ENCODE measurements around the gene ANKRD33.

DNA sequence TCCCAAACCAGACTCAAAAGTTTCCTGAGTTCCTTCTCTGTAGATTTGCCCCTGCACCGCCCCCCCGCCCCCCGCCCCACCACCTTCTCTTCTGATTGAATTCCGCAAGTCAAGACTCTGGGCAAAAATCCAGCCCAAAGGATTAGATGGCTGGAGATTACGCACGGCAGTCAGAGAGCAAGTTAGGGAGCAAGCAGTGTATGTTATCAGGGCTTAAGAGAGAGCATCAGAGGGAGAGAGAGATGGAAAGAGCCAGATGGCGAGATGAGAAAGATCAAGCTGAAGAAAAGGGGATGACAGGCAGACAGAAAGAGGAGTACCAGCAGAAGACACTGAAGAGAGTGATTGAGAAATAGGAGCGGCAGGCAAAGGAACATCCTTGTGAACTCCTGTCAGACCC is 13.9 kb upstream of the ANKRD33 start:
- TF ChIP-seq EZH2 (IDR thresholded peaks at IDR 0.05; ENCODE audit: low read depth, unreplicated experiment): no peak
- TF ChIP-seq, protein P1, sequence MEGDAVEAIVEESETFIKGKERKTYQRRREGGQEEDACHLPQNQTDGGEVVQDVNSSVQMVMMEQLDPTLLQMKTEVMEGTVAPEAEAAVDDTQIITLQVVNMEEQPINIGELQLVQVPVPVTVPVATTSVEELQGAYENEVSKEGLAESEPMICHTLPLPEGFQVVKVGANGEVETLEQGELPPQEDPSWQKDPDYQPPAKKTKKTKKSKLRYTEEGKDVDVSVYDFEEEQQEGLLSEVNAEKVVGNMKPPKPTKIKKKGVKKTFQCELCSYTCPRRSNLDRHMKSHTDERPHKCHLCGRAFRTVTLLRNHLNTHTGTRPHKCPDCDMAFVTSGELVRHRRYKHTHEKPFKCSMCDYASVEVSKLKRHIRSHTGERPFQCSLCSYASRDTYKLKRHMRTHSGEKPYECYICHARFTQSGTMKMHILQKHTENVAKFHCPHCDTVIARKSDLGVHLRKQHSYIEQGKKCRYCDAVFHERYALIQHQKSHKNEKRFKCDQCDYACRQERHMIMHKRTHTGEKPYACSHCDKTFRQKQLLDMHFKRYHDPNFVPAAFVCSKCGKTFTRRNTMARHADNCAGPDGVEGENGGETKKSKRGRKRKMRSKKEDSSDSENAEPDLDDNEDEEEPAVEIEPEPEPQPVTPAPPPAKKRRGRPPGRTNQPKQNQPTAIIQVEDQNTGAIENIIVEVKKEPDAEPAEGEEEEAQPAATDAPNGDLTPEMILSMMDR (conservative IDR thresholded peaks at IDR 0.05; ENCODE audit: low read depth in 2 of 2): no peak
- TF ChIP-seq, protein P2, sequence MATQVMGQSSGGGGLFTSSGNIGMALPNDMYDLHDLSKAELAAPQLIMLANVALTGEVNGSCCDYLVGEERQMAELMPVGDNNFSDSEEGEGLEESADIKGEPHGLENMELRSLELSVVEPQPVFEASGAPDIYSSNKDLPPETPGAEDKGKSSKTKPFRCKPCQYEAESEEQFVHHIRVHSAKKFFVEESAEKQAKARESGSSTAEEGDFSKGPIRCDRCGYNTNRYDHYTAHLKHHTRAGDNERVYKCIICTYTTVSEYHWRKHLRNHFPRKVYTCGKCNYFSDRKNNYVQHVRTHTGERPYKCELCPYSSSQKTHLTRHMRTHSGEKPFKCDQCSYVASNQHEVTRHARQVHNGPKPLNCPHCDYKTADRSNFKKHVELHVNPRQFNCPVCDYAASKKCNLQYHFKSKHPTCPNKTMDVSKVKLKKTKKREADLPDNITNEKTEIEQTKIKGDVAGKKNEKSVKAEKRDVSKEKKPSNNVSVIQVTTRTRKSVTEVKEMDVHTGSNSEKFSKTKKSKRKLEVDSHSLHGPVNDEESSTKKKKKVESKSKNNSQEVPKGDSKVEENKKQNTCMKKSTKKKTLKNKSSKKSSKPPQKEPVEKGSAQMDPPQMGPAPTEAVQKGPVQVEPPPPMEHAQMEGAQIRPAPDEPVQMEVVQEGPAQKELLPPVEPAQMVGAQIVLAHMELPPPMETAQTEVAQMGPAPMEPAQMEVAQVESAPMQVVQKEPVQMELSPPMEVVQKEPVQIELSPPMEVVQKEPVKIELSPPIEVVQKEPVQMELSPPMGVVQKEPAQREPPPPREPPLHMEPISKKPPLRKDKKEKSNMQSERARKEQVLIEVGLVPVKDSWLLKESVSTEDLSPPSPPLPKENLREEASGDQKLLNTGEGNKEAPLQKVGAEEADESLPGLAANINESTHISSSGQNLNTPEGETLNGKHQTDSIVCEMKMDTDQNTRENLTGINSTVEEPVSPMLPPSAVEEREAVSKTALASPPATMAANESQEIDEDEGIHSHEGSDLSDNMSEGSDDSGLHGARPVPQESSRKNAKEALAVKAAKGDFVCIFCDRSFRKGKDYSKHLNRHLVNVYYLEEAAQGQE (IDR thresholded peaks at IDR 0.05; ENCODE audit: unreplicated experiment): no peak
- no peak for TF ChIP-seq POLR2AphosphoS5 (IDR thresholded peaks at IDR 0.05; ENCODE audit: low read depth)
- TF ChIP-seq EZH2phosphoT487 (IDR thresholded peaks at IDR 0.05; ENCODE audit: unreplicated experiment): no peak
- no peak for TF ChIP-seq NANOG (IDR thresholded peaks at IDR 0.05; ENCODE audit: borderline replicate concordance)
- no peak for TF ChIP-seq JUNB (IDR thresholded peaks at IDR 0.05; ENCODE audit: unreplicated experiment)
- TF ChIP-seq STAT1 (IDR thresholded peaks at IDR 0.05; ENCODE audit: unreplicated experiment): no peak
